GM12865 (cell line): ENCODE results near the gene BMPER.

Experiments
- DNase-seq: peaks from one replicate; pipeline ENCODE4 v3.0.0; 2010; ENCODE audit warnings: low read depth
- H3K4me3 ChIP-seq: 2 replicates; pipeline ENCODE4 v1.5.1; 2011; ENCODE audit warnings: mild to moderate bottlenecking, low read depth, low read length, control low read depth
- TF ChIP-seq, protein P1 (sequence below): IDR thresholded peaks from 2 replicates; pipeline ENCODE4 v1.5.1; 2011; ENCODE audit warnings: low read length, control low read depth, low read depth, inconsistent platforms; ENCODE audit not compliant: insufficient read depth; ENCODE audit errors: missing control alignments

The BMPER gene

DNA sequence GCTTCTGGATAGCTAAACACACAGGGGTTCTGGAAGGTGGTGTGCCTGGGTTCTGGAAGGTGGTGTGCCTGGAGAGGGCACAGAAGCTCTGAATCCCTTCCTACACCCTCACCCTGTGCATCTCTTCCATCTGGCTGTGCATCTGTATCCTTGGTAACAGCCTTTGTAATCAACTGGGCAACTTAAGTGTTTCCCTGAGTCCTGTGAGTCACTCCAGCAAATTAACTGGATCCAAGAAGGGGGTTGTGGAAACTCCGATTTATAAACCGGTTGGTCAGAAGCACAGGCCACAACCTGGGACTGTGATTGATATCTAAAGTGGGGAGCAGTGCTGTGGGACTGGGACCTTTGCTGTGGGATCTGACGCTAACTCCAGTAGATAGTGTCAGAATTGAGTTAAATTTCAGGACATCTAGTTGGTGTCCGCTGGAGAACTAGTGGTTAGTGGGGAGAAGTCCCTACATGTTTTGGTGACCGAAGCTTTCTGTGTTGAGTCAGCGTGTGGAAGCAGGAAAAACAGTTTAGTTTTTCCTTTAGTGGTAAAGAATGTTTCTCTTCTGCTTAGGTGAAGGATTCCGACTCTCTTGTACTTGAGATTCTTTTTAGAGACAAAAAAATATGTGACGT lies 228.1 kb downstream of the BMPER start:
- no peak overlapping the region for H3K4me3 ChIP-seq
- TF ChIP-seq, protein P1, sequence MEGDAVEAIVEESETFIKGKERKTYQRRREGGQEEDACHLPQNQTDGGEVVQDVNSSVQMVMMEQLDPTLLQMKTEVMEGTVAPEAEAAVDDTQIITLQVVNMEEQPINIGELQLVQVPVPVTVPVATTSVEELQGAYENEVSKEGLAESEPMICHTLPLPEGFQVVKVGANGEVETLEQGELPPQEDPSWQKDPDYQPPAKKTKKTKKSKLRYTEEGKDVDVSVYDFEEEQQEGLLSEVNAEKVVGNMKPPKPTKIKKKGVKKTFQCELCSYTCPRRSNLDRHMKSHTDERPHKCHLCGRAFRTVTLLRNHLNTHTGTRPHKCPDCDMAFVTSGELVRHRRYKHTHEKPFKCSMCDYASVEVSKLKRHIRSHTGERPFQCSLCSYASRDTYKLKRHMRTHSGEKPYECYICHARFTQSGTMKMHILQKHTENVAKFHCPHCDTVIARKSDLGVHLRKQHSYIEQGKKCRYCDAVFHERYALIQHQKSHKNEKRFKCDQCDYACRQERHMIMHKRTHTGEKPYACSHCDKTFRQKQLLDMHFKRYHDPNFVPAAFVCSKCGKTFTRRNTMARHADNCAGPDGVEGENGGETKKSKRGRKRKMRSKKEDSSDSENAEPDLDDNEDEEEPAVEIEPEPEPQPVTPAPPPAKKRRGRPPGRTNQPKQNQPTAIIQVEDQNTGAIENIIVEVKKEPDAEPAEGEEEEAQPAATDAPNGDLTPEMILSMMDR = no peak
- no peak for DNase-seq

DNA sequence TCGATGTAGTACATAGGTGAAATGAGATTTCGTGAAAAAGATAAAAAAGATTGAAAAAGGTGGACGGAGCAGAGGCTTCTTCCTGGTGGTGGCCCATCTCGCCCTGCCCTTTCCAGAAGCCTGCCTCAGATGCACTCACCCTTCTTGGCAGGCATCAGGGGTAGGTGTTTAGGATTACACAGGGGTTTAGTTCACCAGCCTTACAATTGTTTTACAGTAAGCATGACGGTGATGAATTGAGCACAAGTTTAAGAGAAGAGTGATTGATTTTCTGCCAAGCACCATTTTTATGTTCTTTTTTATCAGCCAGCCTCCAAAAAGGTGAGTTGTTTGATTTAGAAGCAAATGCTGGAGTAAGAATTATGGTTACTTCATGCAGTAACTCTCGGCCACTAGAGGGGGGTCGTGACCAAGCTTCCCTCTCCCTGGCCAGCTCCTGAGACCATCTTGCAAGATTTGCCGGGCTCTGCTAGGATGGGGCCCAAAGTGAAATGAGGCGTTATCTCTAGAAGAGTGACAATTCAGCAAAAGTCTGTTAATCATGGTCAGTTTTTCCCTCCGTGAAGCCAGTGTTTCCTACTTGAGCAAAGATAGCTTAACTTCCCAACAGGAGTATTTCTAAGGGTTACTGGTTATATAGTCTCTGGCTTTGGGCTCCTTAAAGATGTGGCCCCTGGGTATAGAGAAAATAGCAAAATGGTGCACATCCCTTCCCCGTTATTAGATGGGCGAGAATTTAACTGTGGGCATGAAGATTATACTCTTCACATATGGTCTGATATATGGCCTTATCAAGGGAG lies 228.8 kb downstream of the BMPER start:
- no peak overlapping the region for H3K4me3 ChIP-seq
- peak; percentile 42 for DNase-seq
- TF ChIP-seq, protein P1 = peak; percentile 55

DNA sequence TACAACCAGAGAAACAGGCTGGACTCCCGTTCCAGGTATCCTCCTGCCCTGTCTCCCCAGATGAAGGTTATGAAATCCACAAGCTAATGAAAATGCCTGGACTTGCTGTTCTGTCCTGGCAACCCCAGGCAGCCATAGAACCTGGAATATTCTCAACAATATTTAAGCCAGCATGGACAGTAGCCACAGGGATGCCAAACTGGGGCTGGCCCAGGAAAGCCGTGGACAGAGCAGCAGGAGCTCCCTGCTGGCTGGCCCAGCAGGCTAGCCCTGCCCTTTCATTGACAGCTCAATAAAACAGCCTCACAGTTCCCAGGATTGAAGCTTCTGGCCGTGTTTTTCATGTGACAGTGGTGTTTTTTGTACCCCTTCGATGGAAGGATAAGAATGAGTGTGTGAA lies 230.6 kb downstream of the BMPER start:
- TF ChIP-seq, protein P1 = no peak
- H3K4me3 ChIP-seq = no peak overlapping the region
- no peak for DNase-seq

DNA sequence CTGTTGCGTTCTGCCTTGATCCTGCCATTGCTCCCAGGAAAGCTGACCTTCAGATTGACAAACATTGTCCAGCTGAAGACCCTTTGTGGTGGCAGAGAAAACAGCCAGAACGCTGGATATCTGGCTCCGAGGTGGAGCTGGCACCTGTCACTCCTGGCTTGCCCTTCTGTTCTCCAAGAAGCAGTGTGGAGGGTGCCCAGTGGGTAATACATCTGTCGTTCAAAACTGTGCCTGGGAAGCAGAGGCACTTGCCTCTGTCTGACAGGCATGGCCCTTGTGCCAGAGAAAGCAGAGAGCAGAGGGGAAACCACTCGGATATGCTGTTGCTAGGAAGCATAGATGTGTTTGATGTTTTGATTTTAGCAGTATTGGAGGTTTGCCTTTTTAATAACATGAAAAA lies 231.4 kb downstream of the BMPER start:
- H3K4me3 ChIP-seq = no peak overlapping the region
- TF ChIP-seq, protein P1 = no peak
- no peak for DNase-seq

DNA sequence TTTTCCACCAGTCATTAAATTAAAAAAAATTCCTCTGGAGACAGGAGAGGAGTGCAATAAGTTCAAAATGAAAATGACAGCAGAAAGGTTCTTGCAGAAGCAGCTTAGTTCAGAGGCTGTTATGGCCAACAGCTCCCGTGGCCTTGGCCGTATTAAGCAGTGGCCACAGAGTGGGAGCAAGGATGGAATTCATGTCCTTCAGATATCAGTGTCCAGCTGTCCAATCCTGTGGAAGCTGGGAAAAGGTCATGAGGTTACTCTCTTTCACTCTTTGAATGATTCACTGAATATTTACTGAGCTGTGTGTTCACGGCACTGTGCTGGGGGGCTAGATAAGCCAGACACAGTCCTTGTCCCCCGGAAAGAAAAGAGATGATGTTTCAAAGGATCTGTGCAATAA lies 231.8 kb downstream of the BMPER start:
- H3K4me3 ChIP-seq = no peak overlapping the region
- TF ChIP-seq, protein P1 = no peak
- DNase-seq = no peak

DNA sequence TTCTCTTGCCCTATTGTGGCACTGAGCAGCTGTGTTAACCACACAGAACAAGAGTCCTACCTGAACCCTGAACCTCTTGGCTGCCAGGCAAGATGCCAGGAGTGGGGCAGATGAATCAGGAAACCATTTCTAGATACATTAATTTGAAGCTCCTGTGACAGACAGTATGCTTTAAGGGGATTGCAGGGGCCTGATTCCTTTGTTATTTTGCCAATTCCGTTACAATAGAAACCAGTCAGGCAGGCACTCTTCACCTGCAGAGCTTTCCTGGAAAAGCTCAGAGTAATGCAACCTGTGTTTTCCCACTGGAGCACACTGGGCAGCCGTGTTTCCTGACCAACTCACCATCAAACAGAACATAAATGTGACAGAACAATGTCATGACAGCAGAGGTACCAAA lies 233.1 kb downstream of the BMPER start:
- no peak for DNase-seq

More for the DNA sequence above, 233.1 kb downstream of the BMPER start:
- H3K4me3 ChIP-seq = no peak overlapping the region
- TF ChIP-seq, protein P1 = no peak
